HG03064 (cell line): Measurements from ENCODE around the gene GATD1.

ENCODE experiments used
- ATAC-seq: cut with Tn5 transposase; IDR thresholded peaks from one replicate; pipeline ENCODE4 v1.9.1; 2021; ENCODE audit warnings: low read depth; ENCODE audit not compliant: unreplicated experiment

GATD1 gene, protein sequence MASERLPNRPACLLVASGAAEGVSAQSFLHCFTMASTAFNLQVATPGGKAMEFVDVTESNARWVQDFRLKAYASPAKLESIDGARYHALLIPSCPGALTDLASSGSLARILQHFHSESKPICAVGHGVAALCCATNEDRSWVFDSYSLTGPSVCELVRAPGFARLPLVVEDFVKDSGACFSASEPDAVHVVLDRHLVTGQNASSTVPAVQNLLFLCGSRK

DNA sequence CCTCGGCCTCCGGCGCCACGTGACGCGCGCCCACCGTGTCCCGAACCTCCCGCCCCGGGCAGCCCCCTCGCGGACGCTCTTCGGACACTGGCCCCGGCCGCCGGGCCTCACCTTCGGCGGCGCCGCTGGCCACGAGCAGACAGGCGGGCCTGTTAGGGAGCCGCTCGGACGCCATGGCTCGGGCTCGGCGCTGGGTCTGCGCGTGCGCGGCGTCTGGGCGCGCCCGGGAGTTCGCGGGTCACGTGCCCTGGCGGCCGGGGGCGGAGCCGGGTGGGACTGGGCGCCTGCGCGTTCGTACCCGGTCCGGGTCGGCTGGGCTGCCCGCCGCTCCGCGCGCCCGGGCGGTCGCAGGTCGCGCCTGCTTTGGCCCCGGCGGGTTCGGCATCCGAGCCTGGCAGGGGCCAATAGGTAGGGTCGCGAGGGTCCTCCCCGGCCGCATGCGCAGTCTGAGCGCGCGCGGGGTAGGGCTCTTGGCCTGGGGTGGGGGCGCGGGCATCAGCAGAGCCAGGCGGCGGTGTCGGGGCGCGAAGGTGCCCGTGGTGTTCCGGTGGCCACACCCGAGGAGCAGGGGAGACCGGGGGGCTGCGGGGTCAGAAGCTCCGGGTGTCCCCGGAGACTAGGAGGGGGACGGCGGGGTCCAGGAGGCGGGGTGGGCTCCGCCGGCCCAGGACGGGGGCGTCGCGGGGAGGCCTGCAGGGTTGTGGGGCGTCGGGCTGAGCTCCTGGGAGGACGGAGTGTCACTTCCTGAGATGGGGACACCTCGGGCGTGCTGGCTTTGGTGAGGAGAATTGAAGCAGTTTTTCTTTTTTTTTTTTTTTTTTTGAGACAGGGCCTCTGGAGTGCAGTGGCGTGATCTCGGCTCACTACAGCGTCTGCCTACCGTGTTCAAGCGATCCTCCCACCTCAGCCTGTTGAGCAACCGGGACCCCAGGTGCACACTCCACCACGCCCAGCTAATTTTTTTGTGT, at the start of gene GATD1:
GATD1 (minus strand) TSS at position 200 of the 968 bp plus-strand sequence; CDS start at position 175, 25 bp downstream.
- ATAC-seq = peak; percentile 62

DNA sequence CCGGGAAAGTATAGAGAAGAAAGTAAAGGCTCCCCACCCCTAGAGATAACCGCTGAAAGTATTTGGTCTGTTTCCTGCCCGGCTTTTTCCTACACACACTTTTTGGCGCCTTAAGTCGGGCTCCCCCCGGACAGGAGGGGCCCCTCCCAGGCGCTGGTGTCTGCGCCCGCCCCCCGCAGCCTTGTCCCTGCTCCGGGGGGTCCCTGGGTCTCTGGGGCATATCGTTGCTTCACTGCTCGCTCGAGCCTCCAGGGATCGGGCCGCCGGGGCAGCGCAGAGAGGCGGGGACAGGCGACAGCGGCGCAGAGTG, 49.5 kb upstream of the GATD1 start:
- no peak for ATAC-seq

DNA sequence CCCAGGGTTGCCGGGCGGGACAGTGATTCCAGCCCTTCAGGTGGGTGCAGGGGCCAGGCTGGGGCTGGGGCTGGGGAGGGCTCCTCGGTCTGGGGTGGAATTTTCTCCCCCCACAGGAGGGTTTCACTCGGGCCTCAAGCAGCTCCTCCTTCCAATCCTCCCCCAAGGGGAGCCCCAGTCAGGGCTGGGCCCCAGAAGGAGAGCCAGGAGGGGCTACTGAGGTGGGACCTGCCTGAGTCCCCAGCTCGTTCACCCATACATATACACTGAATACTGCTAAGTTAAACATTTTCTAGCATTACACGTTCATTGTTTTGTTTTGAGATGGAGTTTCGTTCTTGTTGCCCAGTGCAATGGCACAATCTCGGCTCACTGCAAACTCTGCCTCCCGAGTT, 48.9 kb upstream of the GATD1 start:
- ATAC-seq = no peak

DNA sequence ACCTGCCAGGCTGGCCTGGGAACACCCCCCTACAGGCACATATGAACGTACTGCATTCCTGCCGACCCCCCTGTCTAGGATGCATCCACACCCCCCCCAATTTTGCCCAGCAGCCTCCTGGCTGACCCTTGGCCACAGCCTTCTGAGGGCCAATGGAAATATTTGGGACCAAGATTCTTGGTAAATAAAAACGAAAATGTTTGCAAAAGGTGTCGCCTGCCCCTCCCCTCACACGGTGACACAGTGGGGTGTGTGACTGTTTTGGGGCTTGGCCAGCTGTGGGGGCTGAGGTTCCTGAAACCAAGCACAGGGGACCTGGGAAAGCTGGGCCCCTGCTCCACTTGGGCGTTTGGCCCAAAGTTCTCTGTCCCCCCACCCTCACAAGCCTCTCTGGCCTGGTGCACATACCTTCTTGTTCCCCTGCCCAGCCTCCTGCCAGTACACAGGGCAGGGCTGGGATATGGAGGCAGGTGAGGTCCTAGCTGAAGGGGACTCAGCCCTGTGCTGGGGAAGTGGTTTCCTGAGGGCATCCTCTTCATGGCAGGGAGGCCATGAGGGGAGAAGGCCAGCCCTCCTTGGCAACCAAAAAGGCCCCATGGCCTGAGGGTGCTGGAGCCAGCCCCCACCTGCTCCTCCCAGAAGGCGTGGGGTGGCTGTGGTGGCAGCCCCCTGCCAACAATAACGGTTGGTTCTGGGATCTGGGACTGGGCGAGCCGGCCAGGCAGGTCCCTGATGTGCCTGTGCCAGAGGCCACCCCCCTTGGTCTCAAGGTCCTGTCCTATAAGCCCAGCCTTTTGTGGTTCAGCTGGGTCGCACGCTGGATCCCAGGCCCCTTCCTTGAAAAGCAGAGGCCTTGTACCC, 48.3 kb upstream of the GATD1 start:
- no peak for ATAC-seq

DNA sequence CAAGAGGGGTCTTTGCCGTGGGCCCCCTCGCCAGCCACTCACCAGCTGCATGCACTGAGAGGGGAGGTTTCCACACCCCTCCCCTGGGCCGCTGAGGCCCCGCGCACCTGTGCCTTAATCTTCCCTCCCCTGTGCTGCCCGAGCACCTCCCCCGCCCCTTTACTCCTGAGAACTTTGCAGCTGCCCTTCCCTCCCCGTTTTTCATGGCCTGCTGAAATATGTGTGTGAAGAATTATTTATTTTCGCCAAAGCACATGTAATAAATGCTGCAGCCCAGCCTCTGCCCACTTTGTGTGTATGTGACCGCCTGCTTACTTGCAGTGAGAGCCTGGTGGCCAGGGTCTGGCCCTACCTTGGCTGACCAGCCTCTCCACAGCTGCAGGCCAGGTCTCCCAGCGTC, 47.7 kb upstream of the GATD1 start:
- no peak for ATAC-seq

DNA sequence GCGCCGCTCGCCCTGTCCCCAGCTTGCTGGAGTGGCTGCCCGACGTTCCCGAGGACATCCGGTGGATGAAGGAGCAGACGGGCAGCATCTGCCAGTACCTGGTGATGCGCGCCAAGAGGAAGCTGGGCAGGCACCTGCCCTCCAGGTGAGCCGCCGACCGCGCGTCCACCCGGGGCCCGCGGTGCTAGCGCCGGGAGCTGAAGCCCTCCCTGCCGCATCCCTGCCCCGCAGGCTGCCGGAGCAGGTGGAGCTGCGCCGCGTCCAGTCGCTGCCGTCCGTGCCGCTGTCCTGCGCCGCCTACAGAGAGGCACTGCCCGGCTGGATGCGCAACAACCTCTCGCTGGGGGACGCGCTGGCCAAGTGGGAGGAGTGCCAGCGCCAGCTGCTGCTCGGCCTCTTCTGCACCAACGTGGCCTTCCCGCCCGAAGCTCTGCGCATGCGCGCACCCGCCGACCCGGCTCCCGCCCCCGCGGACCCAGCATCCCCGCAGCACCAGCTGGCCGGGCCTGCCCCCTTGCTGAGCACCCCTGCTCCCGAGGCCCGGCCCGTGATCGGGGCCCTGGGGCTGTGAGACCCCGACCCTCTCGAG, 47.1 kb upstream of the GATD1 start:
- ATAC-seq = no peak

DNA sequence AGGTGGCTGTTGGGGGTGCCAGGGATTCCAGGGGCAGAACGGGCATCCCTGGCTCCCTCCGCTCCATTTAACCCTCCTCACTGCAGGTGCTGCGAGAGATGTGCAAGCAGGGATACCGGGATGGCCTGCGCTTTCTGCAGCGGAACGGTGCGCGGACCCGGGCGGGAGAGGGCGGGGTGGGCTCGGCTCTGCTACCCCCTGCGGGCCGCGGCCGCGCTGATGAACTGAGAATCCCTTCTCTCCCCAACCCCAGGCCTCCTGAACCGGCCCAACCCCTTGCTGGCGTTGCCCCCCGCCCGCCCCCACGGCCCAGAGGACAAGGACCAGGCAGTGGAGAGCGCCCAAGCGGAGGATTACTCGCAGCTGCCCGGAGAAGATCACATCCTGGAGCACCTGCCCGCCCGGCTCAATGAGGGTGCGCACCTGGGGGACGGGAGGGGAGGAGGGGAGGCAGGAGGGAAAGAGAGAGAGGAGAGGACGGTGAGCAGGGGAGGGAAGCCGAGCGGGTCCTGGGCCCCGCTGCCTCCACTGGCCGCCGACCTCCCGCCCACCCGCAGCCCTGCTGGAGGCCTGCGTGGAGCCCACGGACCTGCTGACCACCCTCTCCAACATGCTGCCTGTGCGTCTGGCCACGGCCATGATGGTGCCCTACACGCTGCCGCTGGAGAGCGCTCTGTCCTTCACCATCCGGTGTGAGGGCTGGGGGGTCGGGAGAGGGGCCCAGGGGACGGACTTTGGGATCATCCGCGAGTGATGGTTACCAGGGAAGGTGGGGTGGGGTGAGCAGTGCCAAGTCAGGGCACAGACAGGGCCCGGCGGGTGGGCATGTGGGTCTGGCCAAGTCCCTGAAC, 46.4 kb upstream of the GATD1 start:
- ATAC-seq = no peak

DNA sequence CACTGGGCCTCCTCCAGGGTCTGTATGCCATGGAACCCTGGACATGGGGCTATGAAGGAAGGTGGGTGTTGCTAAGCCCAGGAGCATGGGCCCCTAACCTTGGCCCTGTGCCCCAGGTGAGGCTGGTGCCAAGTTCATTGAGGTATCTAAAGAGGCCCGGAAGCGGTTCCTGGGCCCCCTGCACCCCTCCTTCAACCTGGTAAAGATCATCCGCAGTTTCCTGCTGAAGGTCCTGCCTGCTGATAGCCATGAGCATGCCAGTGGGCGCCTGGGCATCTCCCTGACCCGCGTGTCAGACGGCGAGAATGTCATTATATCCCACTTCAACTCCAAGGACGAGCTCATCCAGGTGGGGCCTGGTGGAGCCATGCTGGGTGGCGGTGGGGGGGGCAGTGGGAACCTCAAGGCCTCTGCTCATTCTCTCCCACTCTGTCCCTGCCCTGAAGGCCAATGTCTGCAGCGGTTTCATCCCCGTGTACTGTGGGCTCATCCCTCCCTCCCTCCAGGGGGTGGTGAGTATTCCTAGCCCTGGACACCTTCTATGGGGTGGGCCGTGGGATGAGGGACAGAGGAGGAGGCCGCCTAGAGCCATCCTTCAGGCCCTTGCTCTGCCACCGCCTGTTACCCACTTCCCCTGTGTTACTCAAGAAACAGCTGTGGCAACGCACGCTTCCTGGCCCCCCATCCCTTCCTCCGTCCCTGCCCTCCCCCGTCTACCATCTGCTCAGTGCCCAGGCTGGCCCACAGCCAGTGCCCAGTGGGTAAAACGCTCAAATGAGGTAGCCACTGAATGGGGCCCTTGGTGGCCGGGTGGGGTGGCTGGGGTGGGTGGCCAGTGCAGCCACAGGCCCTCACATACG, 44.5 kb upstream of the GATD1 start:
- no peak for ATAC-seq

DNA sequence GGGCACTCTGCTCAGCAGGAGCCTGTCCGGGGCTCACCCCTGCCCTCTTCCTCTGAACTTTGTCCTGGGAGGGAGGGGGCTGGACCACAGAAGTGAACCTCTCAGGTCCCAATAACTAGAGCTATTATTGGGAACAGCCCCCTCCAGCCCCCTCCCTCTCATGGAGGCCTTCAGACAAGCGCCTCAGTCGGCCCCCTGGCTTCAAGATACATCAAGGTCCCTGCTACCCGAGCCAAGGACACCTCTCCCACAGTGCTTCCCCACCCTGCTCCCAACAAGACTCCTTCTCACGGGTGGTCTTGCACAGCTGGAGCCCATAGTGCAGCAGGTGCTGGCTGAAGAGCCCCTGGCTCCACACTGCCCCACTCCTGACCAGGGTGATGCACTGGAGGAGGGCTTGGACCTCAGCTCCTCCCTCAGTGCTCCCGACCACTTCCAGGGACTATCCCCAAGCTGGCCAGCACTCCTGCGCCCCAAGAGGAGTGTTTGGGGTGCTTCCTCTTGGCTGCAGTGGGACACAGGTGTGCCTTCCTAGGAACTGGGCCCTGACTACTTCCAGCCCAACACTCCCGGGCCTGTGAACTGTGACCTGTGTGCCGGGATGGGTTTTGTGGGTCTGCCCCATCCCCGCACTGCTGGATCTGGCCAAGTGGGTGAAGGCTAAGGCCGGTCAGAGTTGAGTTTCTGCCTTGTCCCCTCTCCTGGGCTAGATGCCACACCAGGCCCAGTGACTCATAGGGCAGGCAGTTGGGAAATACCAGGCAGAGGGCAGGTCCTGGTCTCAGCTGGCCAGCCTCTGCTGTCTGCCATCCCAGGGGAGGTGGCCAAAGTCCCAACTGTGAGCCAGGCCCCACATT, 43.6 kb upstream of the GATD1 start:
- no peak for ATAC-seq

DNA sequence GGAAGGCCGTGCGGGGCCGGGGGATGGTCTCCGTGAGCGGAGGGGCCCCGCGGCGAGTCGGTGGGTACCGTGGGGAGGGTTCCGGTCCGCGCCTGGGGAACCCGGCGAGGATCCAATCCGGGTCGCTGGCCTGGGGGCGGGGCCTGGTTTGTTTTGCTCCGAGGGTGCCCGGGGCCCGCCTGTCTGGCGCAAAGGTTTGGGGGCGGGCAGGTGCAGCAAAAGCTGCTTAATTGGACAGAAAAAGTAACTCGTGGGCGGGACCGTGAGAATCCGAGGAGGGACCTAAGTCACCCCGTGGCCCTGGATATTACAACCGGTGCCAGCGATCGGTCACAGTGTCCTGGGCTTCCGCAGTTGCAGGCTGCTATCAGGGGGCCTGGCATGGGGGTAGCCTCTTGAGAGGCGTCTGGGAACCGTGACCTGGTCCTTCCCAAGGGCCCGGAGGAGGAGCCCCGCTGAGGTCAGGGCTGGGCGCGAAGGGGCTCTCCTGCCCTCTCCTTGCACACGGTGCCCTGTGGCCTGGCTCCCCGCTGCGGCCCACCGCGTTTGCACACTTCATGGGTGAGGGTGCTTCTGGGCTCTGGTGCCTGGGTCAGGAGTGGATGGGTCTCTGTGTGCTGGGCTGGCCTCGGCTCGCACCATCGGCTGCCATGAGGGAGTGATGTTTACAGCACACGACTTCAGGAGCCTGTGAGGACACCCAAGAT, 42.8 kb upstream of the GATD1 start:
- ATAC-seq = peak; percentile 50

DNA sequence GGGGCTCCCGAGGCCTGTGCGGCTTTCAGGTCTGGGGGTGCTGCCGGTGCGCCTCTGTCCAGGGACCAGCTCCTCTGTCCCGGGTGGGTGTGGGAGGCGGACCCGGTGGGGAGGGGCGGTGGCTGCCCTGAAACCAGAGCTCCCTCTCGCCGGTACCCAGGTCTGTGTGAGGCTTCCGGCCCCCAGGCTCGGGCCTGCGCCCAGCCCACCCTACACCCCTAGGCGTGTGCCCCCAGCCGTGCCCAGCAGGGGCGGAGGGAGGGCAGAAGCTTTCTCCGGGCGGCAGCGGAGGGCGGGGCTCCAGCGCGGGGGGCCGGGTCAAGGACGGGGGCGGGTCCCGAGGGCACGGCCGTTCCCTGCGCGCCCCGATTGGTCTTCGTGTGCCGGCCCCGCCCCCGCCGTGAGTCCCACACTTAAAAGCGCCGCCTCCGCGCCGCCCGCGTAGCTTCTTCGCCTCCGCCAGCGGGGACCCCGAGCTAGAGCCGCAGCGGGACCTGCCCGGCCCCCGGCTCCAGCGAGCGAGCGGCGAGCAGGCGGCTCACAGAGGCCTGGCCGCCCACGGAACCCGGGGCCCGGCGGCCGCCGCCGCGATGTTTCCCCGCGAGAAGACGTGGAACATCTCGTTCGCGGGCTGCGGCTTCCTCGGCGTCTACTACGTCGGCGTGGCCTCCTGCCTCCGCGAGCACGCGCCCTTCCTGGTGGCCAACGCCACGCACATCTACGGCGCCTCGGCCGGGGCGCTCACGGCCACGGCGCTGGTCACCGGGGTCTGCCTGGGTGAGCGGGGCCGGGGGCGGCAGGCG, 42.0 kb upstream of the GATD1 start:
- peak; percentile 51 for ATAC-seq

DNA sequence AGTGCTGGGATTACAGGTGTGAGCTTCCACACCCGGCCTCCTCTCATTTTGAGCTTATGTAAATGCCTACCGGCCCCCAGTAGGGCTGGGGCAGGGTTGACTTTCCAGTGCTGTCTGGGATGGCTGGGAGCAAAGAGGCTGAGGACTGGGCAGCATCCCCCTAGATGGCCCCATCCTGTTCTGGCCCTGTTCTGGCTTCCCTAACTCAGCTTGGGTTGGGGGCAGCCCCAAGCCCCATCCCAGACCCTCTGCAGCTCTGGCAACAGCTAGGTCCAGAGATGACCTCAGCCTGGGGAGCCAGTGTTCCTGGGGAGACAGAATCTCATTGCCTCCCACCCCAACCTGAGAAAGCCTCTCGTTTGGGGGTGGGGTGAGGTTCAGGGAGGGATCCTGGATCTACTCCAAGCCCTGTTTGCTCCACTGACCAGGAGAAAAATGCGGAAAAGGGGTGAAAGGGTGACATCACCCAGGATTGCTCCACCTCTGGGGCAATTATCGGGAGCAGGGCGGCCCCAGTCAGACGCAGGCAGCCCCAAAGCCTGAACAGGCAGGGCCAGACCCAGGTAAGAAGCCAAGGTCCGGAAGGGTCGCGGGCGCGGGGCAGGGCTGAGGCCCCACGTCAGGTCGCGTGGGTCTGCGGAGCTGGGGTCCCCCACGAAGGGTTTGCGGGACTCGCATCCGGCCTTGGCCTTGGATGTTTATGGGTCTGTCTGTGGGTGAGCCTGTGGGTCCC, 41.3 kb upstream of the GATD1 start, which contains the start of gene PNPLA2:
PNPLA2 (plus strand) TSS at position 519 of the 733 bp plus-strand sequence. CDS start 805 bp downstream, outside the sequence.
- no peak for ATAC-seq

DNA sequence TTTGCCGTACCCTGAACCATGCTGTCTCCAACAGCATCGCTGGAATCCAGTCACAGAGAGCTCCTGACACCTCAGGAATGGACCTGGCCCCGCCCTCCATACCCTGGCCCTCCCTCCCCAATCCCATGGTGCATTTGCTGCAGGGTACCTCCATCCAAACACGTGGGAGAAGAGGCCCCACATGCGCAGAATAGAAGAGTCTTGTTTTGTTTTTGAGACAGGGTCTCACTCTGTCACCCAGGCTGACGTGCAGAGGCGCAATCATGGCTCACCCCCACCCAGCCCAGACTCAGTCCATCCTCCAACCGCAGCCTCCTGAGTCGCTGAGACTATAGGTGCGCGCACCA, 39.1 kb upstream of the GATD1 start:
- ATAC-seq = no peak

DNA sequence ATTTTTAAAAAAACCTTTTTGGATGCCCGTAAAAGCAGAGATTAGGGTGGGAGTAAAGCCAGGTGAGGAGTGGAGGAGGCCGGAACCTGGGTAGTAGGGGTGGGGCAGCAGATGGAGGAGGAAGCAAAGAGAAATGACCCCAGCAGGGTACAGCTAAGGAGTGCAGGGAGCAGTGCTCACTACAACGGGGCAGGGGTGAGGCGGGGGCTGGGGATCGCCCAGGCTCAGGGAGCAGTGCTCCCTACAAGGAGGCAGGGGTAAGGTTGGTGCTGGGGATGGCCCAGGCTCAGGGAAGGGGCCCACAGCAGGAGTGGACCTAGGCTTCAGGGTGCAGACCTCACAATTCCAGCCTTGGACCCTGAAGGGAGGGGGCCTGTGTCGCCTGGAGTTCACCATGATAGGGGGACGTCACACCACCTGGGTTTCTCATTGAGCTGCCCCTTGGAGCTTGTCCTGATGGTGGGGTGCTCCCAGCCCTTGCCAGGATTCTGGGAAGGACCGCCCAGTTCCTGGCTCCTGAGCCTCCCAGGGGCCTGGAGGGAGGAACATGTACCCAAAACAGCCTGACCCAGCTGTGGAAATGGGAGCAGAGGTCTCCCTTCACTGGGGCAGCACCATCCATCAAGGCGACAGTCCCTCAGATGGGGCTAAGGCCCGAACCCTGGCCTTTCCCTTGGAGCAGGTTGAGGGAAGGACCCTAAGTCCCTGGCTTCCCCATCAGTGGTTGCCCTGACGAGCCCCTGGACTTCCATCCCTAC, 38.6 kb upstream of the GATD1 start:
- no peak for ATAC-seq

DNA sequence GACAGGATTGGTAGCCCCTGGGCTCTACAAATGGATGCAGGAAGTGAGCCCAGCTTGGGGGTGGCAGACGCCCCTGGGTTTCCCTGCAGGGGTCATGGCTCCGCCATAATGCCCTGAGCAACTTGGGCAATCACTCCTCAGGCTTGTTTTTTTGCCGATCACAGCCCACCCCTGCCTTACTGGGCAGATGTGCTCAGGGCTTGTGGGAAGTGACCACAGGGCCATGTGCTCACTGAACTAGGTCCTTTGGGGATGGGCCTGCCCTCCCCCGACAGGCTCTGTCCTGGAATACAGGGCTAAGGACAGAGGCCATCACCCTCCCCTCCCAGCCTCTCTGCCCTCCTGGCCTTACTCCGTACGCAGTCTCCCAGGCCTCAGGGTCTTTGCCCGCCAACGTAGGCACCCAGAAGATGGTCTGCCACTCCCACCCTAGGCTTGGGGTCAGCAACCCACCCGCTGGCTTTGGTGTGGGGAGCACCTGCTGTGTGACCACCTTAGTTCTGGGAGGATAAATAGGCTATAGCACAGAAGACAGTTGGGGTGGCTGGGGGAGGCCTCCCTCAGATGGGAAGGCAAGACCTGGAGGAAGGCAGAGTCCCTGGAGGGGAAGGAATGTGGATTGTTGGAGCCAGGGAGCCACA, 36.3 kb upstream of the GATD1 start:
- ATAC-seq = no peak
